Karpas-422 (cell line): ENCODE results near the gene PDE2A. TPM values are rescaled to one million over a fixed set of nuclear protein-coding genes. Genes with fewer than 3 reads are reported as not detected.

Experiments used
- DNase-seq: peaks from one replicate; pipeline ENCODE4 v3.0.0-alpha.2; 2015
- H2AFZ ChIP-seq: fragments of 200-600 bp; sonication (generic); 2 replicates; pipeline ENCODE4 v1.6.1; 2014; ENCODE audit warnings: antibody characterized with exemption, low read length, mixed read lengths
- H3K27ac ChIP-seq: fragments of 200-600 bp; sonication (generic); 2 replicates; pipeline ENCODE4 v1.5.1; 2014; ENCODE audit warnings: mild to moderate bottlenecking, low read length, moderate library complexity
- H3K27me3 ChIP-seq: fragments of 200-600 bp; sonication (generic); 2 replicates; pipeline ENCODE4 v1.6.1; 2014; ENCODE audit warnings: low read length, mixed read lengths
- H3K36me3 ChIP-seq: fragments of 200-600 bp; sonication (generic); 2 replicates; pipeline ENCODE4 v1.6.1; 2014; ENCODE audit warnings: low read length, mixed read lengths; ENCODE audit not compliant: insufficient read depth
- H3K4me1 ChIP-seq: fragments of 200-600 bp; sonication (generic); 2 replicates; pipeline ENCODE4 v1.6.1; 2014; ENCODE audit warnings: mild to moderate bottlenecking, low read length, mixed read lengths
- H3K4me2 ChIP-seq: fragments of 200-600 bp; sonication (generic); 2 replicates; pipeline ENCODE4 v1.6.1; 2014; ENCODE audit warnings: low read length, low read depth, mild to moderate bottlenecking; ENCODE audit not compliant: poor library complexity, severe bottlenecking
- H3K4me3 ChIP-seq: fragments of 200-600 bp; sonication (generic); 2 replicates; pipeline ENCODE4 v1.5.1; 2014; ENCODE audit warnings: mild to moderate bottlenecking, antibody characterized with exemption, low read length, mixed read lengths
- H3K79me2 ChIP-seq: fragments of 200-600 bp; sonication (generic); 2 replicates; pipeline ENCODE4 v1.6.1; 2014; ENCODE audit warnings: mild to moderate bottlenecking, low read length, mixed read lengths
- H3K9ac ChIP-seq: fragments of 200-600 bp; sonication (generic); 2 replicates; pipeline ENCODE4 v1.6.0; 2014; ENCODE audit warnings: low read length
- H3K9me2 ChIP-seq: fragments of 200-600 bp; sonication (generic), shearing (Covaris generic); replicated peaks from 2 replicates; pipeline ENCODE4 v1.6.0; 2014; ENCODE audit warnings: mild to moderate bottlenecking, low read length, moderate library complexity; ENCODE audit not compliant: insufficient read depth
- H3K9me3 ChIP-seq: fragments of 300-700, 200-600 bp; sonication (generic); 2 replicates; pipeline ENCODE4 v1.6.1; 2014; ENCODE audit warnings: low read length, mixed read lengths
- H4K20me1 ChIP-seq: fragments of 200-600 bp; sonication (generic); 2 replicates; pipeline ENCODE4 v1.6.1; 2014; ENCODE audit warnings: mild to moderate bottlenecking, antibody characterized with exemption, low read length, low read depth; ENCODE audit not compliant: insufficient read depth
- total RNA-seq: library from RNA; depleted of rRNA; stranded (reverse); fragments of >200 nt; shearing (Covaris generic); gene quantifications from 2 replicates; pipeline ENCODE4 v1.2.3, GENCODE V29; 2014; ENCODE audit warnings: low replicate concordance

The PDE2A gene
- total RNA-seq, 1 experiment from 2014 or later = 1.8 TPM

DNA sequence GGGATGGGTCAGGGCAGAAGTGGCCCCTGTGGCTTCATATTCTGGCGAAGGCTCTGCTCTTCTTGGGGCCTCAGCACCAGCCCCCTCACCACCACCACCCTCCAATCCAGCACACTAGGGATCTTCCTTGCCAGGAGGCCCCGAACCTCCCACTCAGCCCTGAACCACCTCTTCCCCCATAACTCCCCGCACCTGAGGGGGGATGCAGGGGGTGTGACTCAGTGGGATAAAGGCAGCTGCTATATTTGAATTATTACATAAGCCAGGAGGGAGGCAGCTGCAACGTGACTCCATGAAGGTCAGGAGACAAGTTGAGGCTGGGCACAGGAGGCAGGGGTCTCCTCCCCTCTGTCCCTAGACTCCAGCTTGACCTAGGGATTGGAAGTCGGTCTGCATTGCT, 5.6 kb upstream of the PDE2A start:
- H3K27me3 ChIP-seq = no peaks in the 10 kb centered on the region
- H3K4me1 ChIP-seq = no peaks in the 10 kb centered on the region
- H3K9me3 ChIP-seq = no peaks in the 10 kb centered on the region
- no peaks in the 10 kb centered on the region for H3K79me2 ChIP-seq
- H3K4me2 ChIP-seq = no peak overlapping the region
- no peak overlapping the region for H3K27ac ChIP-seq
- H3K9me2 ChIP-seq = no peaks in the 10 kb centered on the region
- no peak for DNase-seq
- H3K9ac ChIP-seq = no peak overlapping the region
- peaks cover 9% of the 10 kb centered on the region for H3K36me3 ChIP-seq
- H4K20me1 ChIP-seq = peaks cover 49% of the 10 kb centered on the region
- H3K4me3 ChIP-seq = no peak overlapping the region
- H2AFZ ChIP-seq = no peak overlapping the region

DNA sequence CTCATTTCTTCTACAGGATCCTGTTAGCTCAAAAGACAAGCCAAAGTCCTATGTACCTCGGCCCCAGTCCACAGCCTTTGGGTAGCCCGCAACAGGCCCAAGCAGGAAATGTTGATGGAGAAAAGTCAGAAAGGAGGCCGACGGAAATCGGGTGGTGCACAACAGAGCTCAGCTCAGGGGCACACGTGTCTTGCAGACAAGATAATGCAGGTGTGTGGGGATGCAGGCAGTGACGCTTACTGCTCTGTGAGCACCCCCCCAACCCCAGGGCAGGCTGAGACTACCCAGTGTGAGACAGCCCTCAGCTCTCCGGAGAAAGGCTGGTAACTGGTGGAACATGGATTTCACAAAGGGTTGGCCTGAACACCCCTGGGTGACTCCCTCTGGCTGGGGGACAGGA, 4.3 kb upstream of the PDE2A start:
- Histone ChIP-seq H3K4me3 (no peak overlapping the region), H3K4me2 (no peak overlapping the region), H3K9ac (no peak overlapping the region), H4K20me1 (peaks cover 40% of the 10 kb centered on the region), H3K9me2 (no peaks in the 10 kb centered on the region), H3K9me3 (no peaks in the 10 kb centered on the region), H3K27ac (no peak overlapping the region), H3K79me2 (no peaks in the 10 kb centered on the region), H3K4me1 (no peaks in the 10 kb centered on the region), H3K36me3 (peaks cover 8% of the 10 kb centered on the region), H3K27me3 (no peaks in the 10 kb centered on the region), H2AFZ (no peak overlapping the region)
- DNase-seq = no peak

DNA sequence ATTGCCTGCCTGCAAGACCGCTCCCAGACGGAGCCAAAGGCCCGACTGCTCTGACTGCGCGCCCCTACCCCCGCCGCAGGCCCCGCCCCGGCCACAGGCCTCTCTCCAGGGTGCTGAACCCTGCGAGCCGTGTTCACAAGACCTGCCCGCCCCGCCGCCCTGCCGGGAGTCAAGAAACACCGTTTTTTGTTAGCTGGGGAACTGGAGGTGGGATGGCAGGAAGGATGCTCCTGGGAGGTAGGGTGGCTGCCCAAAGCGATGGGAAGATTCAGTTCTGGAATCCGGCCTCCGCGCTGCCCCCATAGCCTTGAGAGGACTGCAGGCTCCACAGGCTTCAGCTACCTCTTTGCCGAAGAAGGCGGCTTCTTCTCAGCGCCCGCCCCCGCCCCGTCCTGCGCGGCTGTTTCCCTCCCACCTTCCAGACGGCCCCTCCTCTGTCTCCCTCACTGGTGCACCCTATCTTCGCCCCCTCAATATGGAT, 2.7 kb upstream of the PDE2A start:
- no peaks in the 10 kb centered on the region for H3K36me3 ChIP-seq
- peak; percentile 76 for DNase-seq
- H3K4me3 ChIP-seq = no peak overlapping the region
- H3K9me3 ChIP-seq = no peaks in the 10 kb centered on the region
- no peaks in the 10 kb centered on the region for H3K4me1 ChIP-seq
- no peak overlapping the region for H3K9ac ChIP-seq
- H3K79me2 ChIP-seq = no peaks in the 10 kb centered on the region
- H3K27ac ChIP-seq = no peak overlapping the region
- H3K27me3 ChIP-seq = no peaks in the 10 kb centered on the region
- H4K20me1 ChIP-seq = peaks cover 26% of the 10 kb centered on the region; the same call in 1 of the 2 replicates
- no peaks in the 10 kb centered on the region for H3K9me2 ChIP-seq
- H2AFZ ChIP-seq = no peak overlapping the region
- H3K4me2 ChIP-seq = no peak overlapping the region

DNA sequence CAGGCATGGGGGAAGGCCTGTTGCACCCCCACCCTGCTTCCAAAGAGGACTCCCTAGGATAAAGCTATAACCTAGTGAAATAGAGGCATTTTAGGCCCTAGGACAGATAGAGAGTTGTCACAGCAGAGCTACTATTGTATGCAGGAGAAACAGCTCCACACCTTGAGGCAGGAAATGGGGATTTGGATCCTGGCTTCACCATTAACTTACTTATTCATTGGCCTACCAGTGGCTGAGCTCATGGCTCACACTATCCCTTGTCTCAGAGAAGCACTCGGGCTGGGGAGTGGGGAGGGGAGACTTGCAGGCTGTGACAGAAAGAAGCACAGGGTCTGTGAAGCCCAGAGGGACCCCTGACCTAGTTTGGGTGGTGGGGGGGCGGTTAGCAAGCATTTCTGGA, 999 bp upstream of the PDE2A start:
- Histone ChIP-seq H3K79me2 (no peaks in the 10 kb centered on the region), H3K27me3 (no peaks in the 10 kb centered on the region), H3K4me3 (no peak overlapping the region), H3K9me2 (no peaks in the 10 kb centered on the region), H3K9me3 (no peaks in the 10 kb centered on the region; the same call in 1 of the 2 replicates), H3K27ac (no peak overlapping the region), H3K4me1 (no peaks in the 10 kb centered on the region), H2AFZ (no peak overlapping the region), H3K4me2 (no peak overlapping the region), H4K20me1 (peaks cover 18% of the 10 kb centered on the region; the same call in 1 of the 2 replicates), H3K36me3 (peaks cover 8% of the 10 kb centered on the region), H3K9ac (no peak overlapping the region)
- no peak for DNase-seq

DNA sequence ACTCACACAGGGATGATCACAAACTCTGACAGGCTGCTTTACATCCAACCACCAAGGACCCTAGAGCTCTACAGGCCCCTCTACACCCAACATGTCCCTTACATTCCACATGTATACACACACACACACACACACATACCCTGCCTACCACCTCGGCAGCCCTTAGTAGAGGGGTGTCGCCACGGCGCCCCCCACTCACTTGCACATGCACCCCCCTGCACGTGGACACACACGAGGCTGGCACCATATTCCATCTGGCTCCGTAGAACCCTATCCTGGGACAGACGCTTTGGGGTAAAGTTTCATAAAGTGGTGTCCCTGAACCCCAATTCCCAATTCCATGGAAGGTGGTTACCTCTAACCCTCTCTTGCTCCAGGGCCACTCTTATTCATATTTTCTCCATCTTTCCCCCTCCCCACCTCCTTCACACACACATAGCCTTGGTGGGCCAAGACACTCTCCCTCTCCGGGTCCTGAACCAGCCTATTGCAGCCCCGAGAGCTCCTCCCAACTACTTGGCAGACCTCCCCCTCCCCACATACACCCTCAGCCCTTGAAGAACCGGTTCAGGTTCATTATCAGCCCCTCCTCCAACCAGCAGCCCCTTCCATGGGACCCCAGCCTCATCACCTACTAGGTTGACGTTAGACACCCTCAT, 809 bp downstream of the PDE2A start:
- Histone ChIP-seq H3K4me3 (no peak overlapping the region), H3K27ac (no peak overlapping the region), H3K79me2 (no peaks in the 10 kb centered on the region), H3K36me3 (peaks cover 25% of the 10 kb centered on the region), H3K4me1 (no peaks in the 10 kb centered on the region), H3K9me2 (no peaks in the 10 kb centered on the region), H4K20me1 (peaks cover 16% of the 10 kb centered on the region; the same call in 1 of the 2 replicates), H3K27me3 (no peaks in the 10 kb centered on the region), H2AFZ (no peak overlapping the region), H3K9ac (no peak overlapping the region), H3K4me2 (no peak overlapping the region), H3K9me3 (peaks cover 7% of the 10 kb centered on the region)
- no peak for DNase-seq

GRCh38 chr11:72672597-72673238, 1.5 kb downstream of the PDE2A start:
- no peaks in the 10 kb centered on the region for H3K27me3 ChIP-seq

GRCh38 chr11:72671152-72672099, 2.8 kb downstream of the PDE2A start:
- no peak overlapping the region for H3K27ac ChIP-seq
- H3K4me1 ChIP-seq = no peaks in the 10 kb centered on the region
- no peak overlapping the region for H3K4me3 ChIP-seq
- peaks cover 4% of the 10 kb centered on the region; the same call in 1 of the 2 replicates for H4K20me1 ChIP-seq
- H3K4me2 ChIP-seq = no peak overlapping the region
- no peak overlapping the region for H2AFZ ChIP-seq
- peaks cover 16% of the 10 kb centered on the region for H3K9me3 ChIP-seq
- DNase-seq = no peak
- H3K27me3 ChIP-seq = no peaks in the 10 kb centered on the region
- H3K9me2 ChIP-seq = no peaks in the 10 kb centered on the region
- H3K9ac ChIP-seq = no peak overlapping the region
- no peaks in the 10 kb centered on the region for H3K79me2 ChIP-seq
- H3K36me3 ChIP-seq = peaks cover 39% of the 10 kb centered on the region

More at GRCh38 chr11:72672597-72673238, 1.5 kb downstream of the PDE2A start:
- Histone ChIP-seq H3K9me2 (no peaks in the 10 kb centered on the region), H3K4me2 (no peak overlapping the region), H3K4me3 (no peak overlapping the region), H3K79me2 (no peaks in the 10 kb centered on the region), H3K4me1 (no peaks in the 10 kb centered on the region), H3K27ac (no peak overlapping the region), H4K20me1 (peaks cover 9% of the 10 kb centered on the region; the same call in 1 of the 2 replicates), H3K9me3 (peaks cover 14% of the 10 kb centered on the region), H2AFZ (no peak overlapping the region), H3K36me3 (peaks cover 32% of the 10 kb centered on the region), H3K9ac (no peak overlapping the region)
- DNase-seq = no peak

DNA sequence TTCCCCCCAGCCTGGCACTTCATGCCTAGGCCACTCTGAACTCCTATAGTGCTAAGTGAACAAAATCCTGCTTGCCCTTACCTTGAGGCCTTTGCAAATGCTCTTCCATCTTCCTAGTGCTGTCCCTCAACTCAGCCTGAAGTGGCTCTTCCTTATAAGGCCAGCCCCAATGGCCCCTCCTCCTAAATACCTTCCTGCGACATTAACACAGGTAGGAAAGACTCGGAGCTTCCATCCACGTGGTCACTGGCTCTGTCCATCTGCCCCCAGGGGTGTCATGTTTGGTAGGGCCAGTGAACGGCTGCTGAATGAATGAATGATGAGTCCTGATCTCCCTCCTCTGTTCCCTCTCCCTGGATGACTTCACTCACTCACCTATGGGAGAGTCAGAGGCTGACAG, 4.2 kb downstream of the PDE2A start:
- no peak overlapping the region for H3K4me3 ChIP-seq
- H3K36me3 ChIP-seq = peaks cover 39% of the 10 kb centered on the region
- no peak overlapping the region for H2AFZ ChIP-seq
- no peaks in the 10 kb centered on the region for H3K27me3 ChIP-seq
- no peaks in the 10 kb centered on the region for H3K9me2 ChIP-seq
- no peaks in the 10 kb centered on the region for H4K20me1 ChIP-seq
- H3K4me2 ChIP-seq = no peak overlapping the region
- peaks cover 16% of the 10 kb centered on the region for H3K9me3 ChIP-seq
- H3K4me1 ChIP-seq = no peaks in the 10 kb centered on the region
- no peak overlapping the region for H3K27ac ChIP-seq
- no peaks in the 10 kb centered on the region for H3K79me2 ChIP-seq
- DNase-seq = no peak
- no peak overlapping the region for H3K9ac ChIP-seq
